ENCODE results near the gene RBX1.
"Not testable (repeated sequence)": the region's sequence is repeated elsewhere in the genome, so short reads cannot be mapped to it uniquely, and the experiment has no call there.

Gene RBX1

DNA sequence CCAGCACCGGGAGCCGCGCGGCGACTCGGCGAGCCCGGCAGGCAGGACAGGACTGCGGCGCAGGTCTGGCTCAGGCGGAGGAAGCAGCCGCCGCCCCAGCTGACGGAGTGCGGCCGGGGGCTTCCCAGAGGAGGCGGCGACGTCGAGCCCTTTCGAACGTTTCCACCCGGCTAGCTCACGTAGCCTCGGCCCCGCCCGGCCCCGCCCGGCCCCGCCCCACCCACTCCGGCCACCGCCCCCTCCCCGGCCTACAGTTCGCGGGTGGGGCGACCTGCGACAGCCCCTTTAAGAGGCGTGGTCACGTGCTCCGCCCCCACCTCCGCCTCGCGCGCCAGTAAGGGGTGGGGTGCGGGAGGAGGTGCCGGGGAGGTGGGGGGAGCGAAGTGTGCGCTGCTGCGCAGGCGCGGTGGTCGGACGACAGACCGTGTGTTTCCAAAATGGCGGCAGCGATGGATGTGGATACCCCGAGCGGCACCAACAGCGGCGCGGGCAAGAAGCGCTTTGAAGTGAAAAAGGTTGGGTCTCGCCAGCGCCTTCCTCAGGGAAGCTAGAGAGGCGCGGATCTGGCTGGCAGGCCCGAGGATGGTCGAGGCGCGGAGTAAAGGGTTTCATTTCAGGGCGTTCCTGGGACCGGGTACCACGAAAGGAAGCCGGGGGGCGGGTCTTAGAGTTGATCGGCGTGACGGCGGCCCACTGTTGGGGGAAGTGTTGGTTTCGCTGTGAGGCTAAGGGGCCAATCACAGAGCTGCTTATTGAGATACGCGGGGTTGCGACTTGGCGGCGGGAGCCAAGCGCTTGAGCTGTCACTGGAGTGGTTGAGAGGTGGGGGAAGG lies at the start of gene RBX1:
RBX1 (plus strand) TSS at position 417 of the 833 bp plus-strand sequence; CDS start at position 438, 21 bp downstream.
- DNase-seq, result peak; percentile 99

- DNase-seq, result no peak
Measured at GRCh38 chr22:40904101-40904500, 47.1 kb upstream of the RBX1 start.

DNA sequence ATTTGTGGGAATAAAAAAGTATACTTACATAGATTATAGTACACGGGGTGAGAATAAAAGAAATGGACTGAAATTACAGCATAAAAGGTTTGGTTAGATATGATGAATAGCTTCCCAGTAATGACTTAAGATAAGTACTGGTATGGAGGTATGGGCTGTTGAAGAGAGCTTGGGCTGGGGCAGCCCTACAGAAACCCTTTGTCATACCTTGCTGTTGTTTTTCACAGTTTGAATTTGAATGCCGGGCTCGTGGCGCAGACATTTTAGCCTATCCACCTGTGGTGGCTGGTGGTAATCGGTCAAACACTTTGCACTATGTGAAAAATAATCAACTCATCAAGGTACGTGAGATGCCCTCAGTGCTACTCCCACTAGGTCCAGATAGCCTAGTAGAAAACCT lies 42.3 kb upstream of the RBX1 start:
- no peak for DNase-seq

DNA sequence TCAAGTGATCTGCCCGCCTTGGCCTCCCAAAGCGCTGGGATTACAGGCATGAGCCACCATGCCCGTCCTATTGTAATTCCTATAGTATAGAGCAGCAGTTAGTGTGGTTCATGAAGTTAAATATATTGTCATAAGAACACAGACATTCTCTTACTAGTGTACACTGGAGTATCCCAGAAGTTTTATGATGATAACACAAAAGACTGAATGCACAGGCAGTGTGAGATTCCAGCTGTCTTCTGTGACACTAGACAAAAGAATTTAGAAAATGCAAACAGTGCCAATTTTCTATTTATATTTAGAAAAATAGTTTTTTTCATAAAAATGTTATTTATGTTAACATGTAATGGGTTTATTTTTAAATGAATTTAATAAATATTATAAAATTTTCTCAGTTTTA lies 39.4 kb upstream of the RBX1 start:
- DNase-seq, result no peak

GRCh38 chr22:40912987-40913386 lies 38.2 kb upstream of the RBX1 start:
- DNase-seq, result not testable (repeated sequence)

DNA sequence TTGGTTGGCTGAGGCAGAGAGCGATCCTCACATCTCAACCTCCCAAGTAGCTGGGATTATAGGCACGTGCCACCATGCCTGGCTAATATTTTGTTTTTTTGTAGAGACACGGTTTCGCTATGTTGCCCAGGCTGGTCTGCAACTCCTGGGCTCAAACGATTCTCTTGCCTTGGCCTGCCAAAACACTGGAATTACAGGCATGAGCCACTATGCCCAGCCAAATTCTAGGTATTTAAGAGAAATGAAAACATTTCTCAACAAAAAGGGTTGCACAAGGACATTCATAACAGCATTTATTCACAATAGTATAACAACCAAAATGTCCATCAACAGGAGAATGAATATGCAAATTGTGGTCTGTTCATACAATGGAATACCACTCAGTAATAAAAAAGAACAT lies 31.7 kb upstream of the RBX1 start:
- no peak for DNase-seq

DNA sequence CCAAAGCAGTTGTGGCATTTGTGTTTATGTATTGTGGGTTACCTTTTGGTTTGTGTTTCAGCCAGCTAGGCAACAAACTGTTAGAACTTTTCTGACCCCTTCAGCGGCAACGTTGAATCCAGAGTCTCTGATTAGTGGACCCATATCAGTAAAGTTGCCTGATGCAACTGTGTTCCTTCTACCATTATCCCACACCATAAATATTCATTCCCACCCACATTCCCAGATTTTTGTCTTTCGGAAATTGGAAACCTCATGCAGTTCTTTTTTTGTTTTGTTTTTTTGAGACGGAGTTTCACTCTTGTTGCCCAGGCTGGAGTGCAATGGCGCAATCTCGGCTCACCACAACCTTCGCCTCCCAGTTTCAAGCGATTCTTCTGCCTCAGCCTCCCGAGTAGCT lies 30.7 kb upstream of the RBX1 start:
- DNase-seq, result no peak

GRCh38 chr22:40922484-40923303 lies 28.5 kb upstream of the RBX1 start:
- DNase-seq, result no peak

DNA sequence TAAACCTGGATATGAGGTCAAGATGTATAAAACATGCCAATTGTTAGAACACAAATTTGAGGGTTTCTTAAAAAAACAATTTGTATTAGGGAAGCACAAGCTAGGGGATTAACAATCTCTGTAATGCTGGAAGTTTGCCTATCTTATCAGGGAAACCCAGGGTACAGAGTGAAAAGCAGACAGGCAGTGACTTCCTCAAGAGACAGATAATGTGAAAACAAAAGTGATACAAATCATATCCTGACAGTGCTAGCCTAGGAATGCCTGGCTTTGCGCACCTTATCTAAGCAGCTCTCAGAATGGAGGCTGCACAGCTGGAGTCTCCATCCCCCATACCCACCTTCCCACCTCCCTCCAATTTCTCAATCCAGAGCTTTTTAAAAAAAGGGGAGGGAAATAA lies 22.5 kb upstream of the RBX1 start:
- DNase-seq, result no peak

DNA sequence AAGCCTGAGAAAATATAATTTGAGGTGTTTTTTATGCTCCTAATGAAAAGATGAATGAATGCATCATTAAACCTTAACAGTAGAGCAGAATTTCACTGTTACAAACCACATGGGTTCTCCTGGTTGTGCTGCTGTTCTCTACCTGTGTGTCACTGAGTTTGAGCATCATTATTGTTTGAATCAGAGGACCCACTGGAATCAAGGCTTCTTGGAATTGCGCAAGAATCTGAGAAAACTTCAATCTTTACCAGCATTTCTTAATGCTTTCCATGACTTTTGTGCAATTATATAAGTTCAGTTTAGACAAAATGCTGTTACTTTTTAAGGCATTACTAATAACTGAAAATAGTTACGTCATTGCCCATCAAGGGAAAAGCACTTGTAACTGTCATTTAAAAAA lies 18.8 kb upstream of the RBX1 start:
- no peak for DNase-seq

GRCh38 chr22:40939202-40939601 lies 12.0 kb upstream of the RBX1 start:
- DNase-seq, result no peak

- no peak for DNase-seq
Measured at GRCh38 chr22:40951795-40952605, 822 bp downstream of the RBX1 start.

GRCh38 chr22:40953471-40953870 lies 2.3 kb downstream of the RBX1 start:
- no peak for DNase-seq

DNA sequence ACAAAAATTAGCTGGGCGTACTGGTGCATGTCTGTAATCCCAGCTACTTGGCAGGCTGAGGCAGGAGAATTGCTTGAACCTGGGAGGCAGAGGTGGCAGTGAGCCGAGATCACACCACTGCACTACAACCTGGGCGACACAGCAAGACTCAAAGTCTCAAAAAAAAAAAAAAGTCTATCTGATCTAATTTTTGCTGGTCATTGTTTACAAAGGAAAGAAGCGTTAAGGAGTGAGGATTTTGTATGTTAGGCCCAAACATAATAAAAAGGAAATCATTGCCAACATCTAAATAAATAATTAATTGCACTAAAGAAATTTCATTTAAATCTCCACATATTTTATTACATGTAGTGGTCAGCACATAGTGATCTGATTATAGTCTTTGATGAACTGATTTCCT lies 2.9 kb downstream of the RBX1 start:
- no peak for DNase-seq

DNA sequence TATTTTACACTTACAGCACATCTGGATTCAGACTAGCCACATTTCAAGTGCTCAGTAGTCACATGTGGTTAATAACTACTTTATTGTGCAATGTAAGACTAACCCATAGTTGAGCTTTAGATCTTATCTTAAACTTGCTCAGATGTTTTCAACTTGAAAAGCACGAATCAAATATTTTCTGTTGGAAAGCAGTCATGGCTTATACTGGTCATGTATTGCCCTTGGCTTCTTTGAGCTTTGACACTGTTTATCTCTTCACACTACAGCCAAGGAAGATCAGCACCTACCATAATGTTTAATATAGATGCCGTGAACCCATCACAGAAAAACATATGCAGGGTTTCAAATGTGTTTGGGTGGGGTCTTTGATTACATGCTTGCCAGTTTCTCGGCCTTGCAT lies 4.4 kb downstream of the RBX1 start:
- DNase-seq, result no peak

- no peak for DNase-seq
Measured at GRCh38 chr22:40957601-40958000, 6.4 kb downstream of the RBX1 start.

- DNase-seq, result no peak
Measured at GRCh38 chr22:40958299-40958698, 7.1 kb downstream of the RBX1 start.

- DNase-seq, result no peak
Measured at GRCh38 chr22:40960145-40960544, 9.0 kb downstream of the RBX1 start.

DNA sequence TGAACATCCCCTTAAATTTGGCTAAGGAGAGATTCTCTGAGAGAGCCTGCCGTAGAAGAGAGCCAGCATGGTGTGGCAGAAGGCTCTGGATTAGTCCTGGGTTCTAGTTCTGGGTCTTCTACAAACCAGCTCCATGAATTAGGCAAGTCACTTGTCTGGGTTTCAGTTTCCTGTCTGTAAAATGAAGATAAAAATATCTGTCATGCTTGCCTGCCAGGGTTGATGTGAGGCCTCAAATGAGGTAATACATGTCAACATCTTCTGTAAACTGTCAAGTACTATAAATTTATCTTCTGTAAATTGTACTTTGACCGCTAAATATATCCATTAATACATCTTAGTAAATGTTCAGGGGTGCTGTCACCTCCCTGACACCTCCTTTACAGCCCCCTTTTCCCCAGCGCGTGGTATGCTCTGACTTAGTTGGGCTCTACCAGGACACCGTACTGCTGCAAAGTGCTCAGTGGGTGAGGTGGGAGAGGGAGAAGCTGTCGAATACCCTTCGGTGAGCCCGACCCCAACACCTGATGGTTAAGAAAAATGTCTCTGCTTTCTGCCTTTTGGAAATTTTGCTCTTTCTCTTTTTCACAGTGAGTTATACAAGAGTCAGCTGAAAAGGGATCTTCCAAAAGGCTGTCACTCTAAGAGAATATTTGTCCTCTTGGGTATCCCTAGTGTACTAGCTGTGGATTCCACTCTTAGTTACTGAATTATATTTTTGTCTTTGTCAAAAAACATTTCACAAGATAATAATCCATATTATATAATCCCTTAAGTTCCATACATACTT lies 15.0 kb downstream of the RBX1 start:
- DNase-seq, result no peak

DNA sequence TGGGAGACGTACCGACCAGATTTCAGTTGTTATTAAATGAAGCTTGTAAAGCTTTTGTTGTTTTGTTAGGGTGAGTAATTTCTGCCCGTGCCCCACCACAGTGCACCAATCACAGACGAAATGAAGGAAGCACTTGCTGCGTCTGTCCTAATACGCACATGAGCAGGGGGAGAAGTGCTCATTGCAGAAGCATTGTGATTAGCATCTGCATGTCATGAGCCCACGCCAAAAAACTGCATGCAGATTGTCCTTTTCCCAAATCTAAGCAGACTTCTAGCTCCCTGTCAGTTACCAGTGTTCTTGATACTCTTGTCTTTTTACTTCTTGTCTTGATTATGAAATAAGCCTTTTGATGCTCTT lies 15.5 kb downstream of the RBX1 start:
- DNase-seq, result no peak

- no peak for DNase-seq
Measured at GRCh38 chr22:40967111-40967760, 16.1 kb downstream of the RBX1 start.

DNA sequence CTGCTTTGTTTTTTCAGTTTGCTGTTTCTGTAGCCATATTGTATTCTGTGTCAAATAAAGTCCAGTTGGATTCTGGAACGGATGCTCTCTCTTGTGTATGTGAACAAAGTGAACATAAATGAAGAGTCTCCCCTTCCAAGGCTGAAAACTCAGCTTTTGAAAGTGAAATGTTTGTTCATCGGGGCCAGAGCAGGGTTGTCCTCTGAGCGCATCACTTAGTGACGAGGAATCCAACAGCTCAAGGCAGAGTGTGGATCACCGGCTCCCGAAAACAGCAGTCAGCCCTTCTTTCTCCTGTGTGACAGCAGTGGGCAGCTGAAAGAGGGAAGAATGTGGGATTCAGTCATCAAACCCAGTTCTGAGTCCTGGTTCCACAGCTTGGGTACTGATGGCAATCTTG lies 21.4 kb downstream of the RBX1 start:
- no peak for DNase-seq
